ENCODE data around the gene EGFLAM.

EGFLAM gene

GRCh38 chr5:38369692-38370091, 111.3 kb downstream of the EGFLAM start:
- DNase-seq: no peak
- Histone ChIP-seq H3K36me3 (ENCODE audit: control insufficient read depth in 4 of 4, insufficient read depth in 4 of 4, low read length in 3 of 4) (no peaks in the 10 kb centered on the region), H3K27ac (ENCODE audit: insufficient read depth in 1 of 2, low read depth in 1 of 2, low read length in 2 of 2, poor library complexity in 1 of 2, severe bottlenecking in 2 of 2) (no peak overlapping the region), H3K4me1 (ENCODE audit: control extremely low read depth in 1 of 4, control insufficient read depth in 4 of 4, insufficient read depth in 4 of 4, low read length in 3 of 4) (peaks cover 0 to 11% (median 2%) of the 10 kb centered on the region in 4 experiments), H3K4me3 (ENCODE audit: control insufficient read depth in 1 of 7, extremely low read depth in 1 of 7, insufficient read depth in 4 of 7, low read depth in 2 of 7, low read length in 6 of 7) (no peak overlapping the region), H3K27me3 (replicated peaks in 2 of 5; ENCODE audit: control insufficient read depth in 4 of 5, insufficient read depth in 5 of 5, low read length in 4 of 5) (peaks cover 0 to 29% (median 2%) of the 10 kb centered on the region in 5 experiments), H3K9me3 (ENCODE audit: control extremely low read depth in 1 of 5, control insufficient read depth in 4 of 5, insufficient read depth in 2 of 5, low read depth in 1 of 5, low read length in 4 of 5) (no peaks in the 10 kb centered on the region)
- WGBS (ENCODE audit: insufficient coverage): 80% methylated on average over 1 of the region's 5 CpGs
- CTCF ChIA-PET: no interaction called here
- POLR2A ChIA-PET: no interaction called here

- no peak for DNase-seq
- no peak overlapping the region for H3K27ac ChIP-seq (ENCODE audit: insufficient read depth in 1 of 2, low read depth in 1 of 2, low read length in 2 of 2, poor library complexity in 1 of 2, severe bottlenecking in 2 of 2)
- no peak overlapping the region for H3K4me3 ChIP-seq (ENCODE audit: control insufficient read depth in 1 of 7, extremely low read depth in 1 of 7, insufficient read depth in 4 of 7, low read depth in 2 of 7, low read length in 6 of 7)
- peaks cover 0 to 11% (median 2%) of the 10 kb centered on the region in 4 experiments for H3K4me1 ChIP-seq (ENCODE audit: control extremely low read depth in 1 of 4, control insufficient read depth in 4 of 4, insufficient read depth in 4 of 4, low read length in 3 of 4)
- H3K36me3 ChIP-seq (ENCODE audit: control insufficient read depth in 4 of 4, insufficient read depth in 4 of 4, low read length in 3 of 4): no peaks in the 10 kb centered on the region
- WGBS (ENCODE audit: insufficient coverage): 93% methylated on average over 9 of the region's 11 CpGs
- ChIA-PET CTCF (no interaction called here), POLR2A (no interaction called here)
- no peaks in the 10 kb centered on the region for H3K9me3 ChIP-seq (ENCODE audit: control extremely low read depth in 1 of 5, control insufficient read depth in 4 of 5, insufficient read depth in 2 of 5, low read depth in 1 of 5, low read length in 4 of 5)
- peaks cover 0 to 25% (median 2%) of the 10 kb centered on the region in 5 experiments for H3K27me3 ChIP-seq (replicated peaks in 2 of 5; ENCODE audit: control insufficient read depth in 4 of 5, insufficient read depth in 5 of 5, low read length in 4 of 5)
Observed at GRCh38 chr5:38370358-38371100, 112.2 kb downstream of the EGFLAM start.

- peaks cover 0 to 11% (median 2%) of the 10 kb centered on the region in 4 experiments for H3K4me1 ChIP-seq (ENCODE audit: control extremely low read depth in 1 of 4, control insufficient read depth in 4 of 4, insufficient read depth in 4 of 4, low read length in 3 of 4)
- POLR2A ChIA-PET: no interaction called here
- H3K4me3 ChIP-seq (ENCODE audit: control insufficient read depth in 1 of 7, extremely low read depth in 1 of 7, insufficient read depth in 4 of 7, low read depth in 2 of 7, low read length in 6 of 7): no peak overlapping the region
- 84% methylated on average over 5 of the region's 8 CpGs for WGBS (ENCODE audit: insufficient coverage)
- CTCF ChIA-PET: interaction anchor here (0.7 to 1.2 kb wide), 2 partner anchors 10 to 11 kb away, joined by 3 read pairs; no protein-coding TSS in a partner anchor
- DNase-seq: no peak
- H3K27ac ChIP-seq (ENCODE audit: insufficient read depth in 1 of 2, low read depth in 1 of 2, low read length in 2 of 2, poor library complexity in 1 of 2, severe bottlenecking in 2 of 2): no peak overlapping the region
- H3K27me3 ChIP-seq (replicated peaks in 2 of 5; ENCODE audit: control insufficient read depth in 4 of 5, insufficient read depth in 5 of 5, low read length in 4 of 5): peaks cover 0 to 32% (median 3%) of the 10 kb centered on the region in 5 experiments
- no peaks in the 10 kb centered on the region for H3K36me3 ChIP-seq (ENCODE audit: control insufficient read depth in 4 of 4, insufficient read depth in 4 of 4, low read length in 3 of 4)
- no peaks in the 10 kb centered on the region for H3K9me3 ChIP-seq (ENCODE audit: control extremely low read depth in 1 of 5, control insufficient read depth in 4 of 5, insufficient read depth in 2 of 5, low read depth in 1 of 5, low read length in 4 of 5)
Observed at GRCh38 chr5:38371596-38371995, 113.2 kb downstream of the EGFLAM start.

DNA sequence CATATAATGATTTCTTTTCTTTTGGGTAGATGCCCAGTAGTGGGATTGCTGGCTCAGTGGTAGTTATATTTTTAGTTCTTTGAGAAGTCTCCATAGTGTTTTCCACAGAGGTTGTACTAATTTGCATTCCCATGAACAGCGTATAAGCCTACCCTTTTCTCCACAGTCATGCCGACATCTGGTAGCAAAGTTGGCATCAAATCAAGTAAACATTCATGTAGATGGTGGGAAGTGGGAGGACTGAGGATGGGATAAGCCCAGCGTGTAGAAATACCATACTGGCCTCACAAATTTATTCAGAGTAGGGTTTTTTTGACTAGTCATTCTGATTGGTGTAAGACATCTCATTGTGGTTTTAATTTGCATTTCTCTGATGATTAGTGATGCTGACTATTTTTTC, 115.4 kb downstream of the EGFLAM start:
- no peak overlapping the region for H3K27ac ChIP-seq (ENCODE audit: insufficient read depth in 1 of 2, low read depth in 1 of 2, low read length in 2 of 2, poor library complexity in 1 of 2, severe bottlenecking in 2 of 2)
- CTCF ChIA-PET: no interaction called here
- peaks cover 4 to 51% (median 12%) of the 10 kb centered on the region in 5 experiments for H3K27me3 ChIP-seq (replicated peaks in 2 of 5; ENCODE audit: control insufficient read depth in 4 of 5, insufficient read depth in 5 of 5, low read length in 4 of 5)
- WGBS (ENCODE audit: insufficient coverage): 100% methylated on average over 2 of the region's 3 CpGs
- peaks cover 0 to 1% (median 0%) of the 10 kb centered on the region in 5 experiments for H3K9me3 ChIP-seq (ENCODE audit: control extremely low read depth in 1 of 5, control insufficient read depth in 4 of 5, insufficient read depth in 2 of 5, low read depth in 1 of 5, low read length in 4 of 5)
- POLR2A ChIA-PET: no interaction called here
- DNase-seq: no peak
- H3K4me3 ChIP-seq (ENCODE audit: control insufficient read depth in 1 of 7, extremely low read depth in 1 of 7, insufficient read depth in 4 of 7, low read depth in 2 of 7, low read length in 6 of 7): no peak overlapping the region
- H3K36me3 ChIP-seq (ENCODE audit: control insufficient read depth in 4 of 4, insufficient read depth in 4 of 4, low read length in 3 of 4): no peaks in the 10 kb centered on the region
- H3K4me1 ChIP-seq (ENCODE audit: control extremely low read depth in 1 of 4, control insufficient read depth in 4 of 4, insufficient read depth in 4 of 4, low read length in 3 of 4): peaks cover 0 to under 1% (median 0%) of the 10 kb centered on the region in 4 experiments

DNA sequence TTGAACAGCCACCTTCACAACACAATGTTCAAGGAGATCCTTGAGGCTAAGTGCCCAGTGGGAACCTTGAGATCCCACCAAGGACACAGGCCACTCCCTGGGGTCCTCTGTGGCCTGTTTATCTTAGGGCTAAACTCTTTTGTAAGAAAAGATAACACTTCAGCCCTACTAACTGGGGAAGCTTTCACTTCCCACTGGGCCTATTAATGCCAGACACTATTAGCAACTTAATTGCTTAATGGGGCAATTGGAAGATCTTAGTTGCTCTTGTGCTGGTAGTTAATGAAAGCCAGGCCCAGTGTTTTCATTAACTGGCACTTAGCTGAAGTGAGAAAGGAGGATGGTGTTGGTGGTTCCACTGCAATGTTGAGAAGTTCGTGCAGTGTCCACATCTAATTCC, 117.1 kb downstream of the EGFLAM start:
- POLR2A ChIA-PET: no interaction called here
- CTCF ChIA-PET: no interaction called here
- no peak for DNase-seq
- no CpG with 5 or more reads among the region's 1 CpG for WGBS (ENCODE audit: insufficient coverage)
- H3K27me3 ChIP-seq (replicated peaks in 2 of 5; ENCODE audit: control insufficient read depth in 4 of 5, insufficient read depth in 5 of 5, low read length in 4 of 5): peaks cover 8 to 60% (median 18%) of the 10 kb centered on the region in 5 experiments
- H3K27ac ChIP-seq (ENCODE audit: insufficient read depth in 1 of 2, low read depth in 1 of 2, low read length in 2 of 2, poor library complexity in 1 of 2, severe bottlenecking in 2 of 2): no peak overlapping the region
- H3K9me3 ChIP-seq (ENCODE audit: control extremely low read depth in 1 of 5, control insufficient read depth in 4 of 5, insufficient read depth in 2 of 5, low read depth in 1 of 5, low read length in 4 of 5): peaks cover 0 to 1% (median 0%) of the 10 kb centered on the region in 5 experiments
- no peak overlapping the region for H3K4me3 ChIP-seq (ENCODE audit: control insufficient read depth in 1 of 7, extremely low read depth in 1 of 7, insufficient read depth in 4 of 7, low read depth in 2 of 7, low read length in 6 of 7)
- no peaks in the 10 kb centered on the region for H3K4me1 ChIP-seq (ENCODE audit: control extremely low read depth in 1 of 4, control insufficient read depth in 4 of 4, insufficient read depth in 4 of 4, low read length in 3 of 4)
- no peaks in the 10 kb centered on the region for H3K36me3 ChIP-seq (ENCODE audit: control insufficient read depth in 4 of 4, insufficient read depth in 4 of 4, low read length in 3 of 4)

- Histone ChIP-seq H3K36me3 (ENCODE audit: control insufficient read depth in 4 of 4, insufficient read depth in 4 of 4, low read length in 3 of 4) (no peaks in the 10 kb centered on the region), H3K4me1 (ENCODE audit: control extremely low read depth in 1 of 4, control insufficient read depth in 4 of 4, insufficient read depth in 4 of 4, low read length in 3 of 4) (no peaks in the 10 kb centered on the region), H3K4me3 (ENCODE audit: control insufficient read depth in 1 of 7, extremely low read depth in 1 of 7, insufficient read depth in 4 of 7, low read depth in 2 of 7, low read length in 6 of 7) (no peak overlapping the region)
Observed at GRCh38 chr5:38376404-38376803, 118.0 kb downstream of the EGFLAM start.

GRCh38 chr5:38378579-38378978, 120.2 kb downstream of the EGFLAM start:
- Histone ChIP-seq H3K9me3 (ENCODE audit: control extremely low read depth in 1 of 5, control insufficient read depth in 4 of 5, insufficient read depth in 2 of 5, low read depth in 1 of 5, low read length in 4 of 5) (peaks cover 0 to 1% (median 0%) of the 10 kb centered on the region in 5 experiments), H3K27ac (ENCODE audit: insufficient read depth in 1 of 2, low read depth in 1 of 2, low read length in 2 of 2, poor library complexity in 1 of 2, severe bottlenecking in 2 of 2) (no peak overlapping the region), H3K4me1 (ENCODE audit: control extremely low read depth in 1 of 4, control insufficient read depth in 4 of 4, insufficient read depth in 4 of 4, low read length in 3 of 4) (no peaks in the 10 kb centered on the region), H3K4me3 (ENCODE audit: control insufficient read depth in 1 of 7, extremely low read depth in 1 of 7, insufficient read depth in 4 of 7, low read depth in 2 of 7, low read length in 6 of 7) (no peak overlapping the region), H3K27me3 (replicated peaks in 2 of 5; ENCODE audit: control insufficient read depth in 4 of 5, insufficient read depth in 5 of 5, low read length in 4 of 5) (peaks cover 13 to 63% (median 20%) of the 10 kb centered on the region in 5 experiments), H3K36me3 (ENCODE audit: control insufficient read depth in 4 of 4, insufficient read depth in 4 of 4, low read length in 3 of 4) (no peaks in the 10 kb centered on the region)
- no peak for DNase-seq
- ChIA-PET POLR2A (no interaction called here), CTCF (interaction anchor here (2.1 kb wide), 1 partner anchor 431 kb away, joined by 7 read pairs; no protein-coding TSS in a partner anchor)
- WGBS (ENCODE audit: insufficient coverage): 89% methylated on average over 1 of the region's 1 CpG

More at GRCh38 chr5:38376404-38376803, 118.0 kb downstream of the EGFLAM start:
- CTCF ChIA-PET: no interaction called here
- 90% methylated on average over 2 of the region's 2 CpGs for WGBS (ENCODE audit: insufficient coverage)
- H3K27me3 ChIP-seq (replicated peaks in 2 of 5; ENCODE audit: control insufficient read depth in 4 of 5, insufficient read depth in 5 of 5, low read length in 4 of 5): peaks cover 13 to 62% (median 20%) of the 10 kb centered on the region in 5 experiments
- no peak for DNase-seq
- H3K9me3 ChIP-seq (ENCODE audit: control extremely low read depth in 1 of 5, control insufficient read depth in 4 of 5, insufficient read depth in 2 of 5, low read depth in 1 of 5, low read length in 4 of 5): peaks cover 0 to 1% (median 0%) of the 10 kb centered on the region in 5 experiments
- POLR2A ChIA-PET: no interaction called here
- H3K27ac ChIP-seq (ENCODE audit: insufficient read depth in 1 of 2, low read depth in 1 of 2, low read length in 2 of 2, poor library complexity in 1 of 2, severe bottlenecking in 2 of 2): no peak overlapping the region
